NCI-H2107 (cell line): Measurements from ENCODE around the gene GLUL.
"Not testable (repeated sequence)": the region's sequence is repeated elsewhere in the genome, so short reads cannot be mapped to it uniquely, and the experiment has no call there.

Experiments used
- DNase-seq: peaks from one replicate; lab custom pipeline; 2025; lab: John Stamatoyannopoulos, UW

The GLUL gene

DNA sequence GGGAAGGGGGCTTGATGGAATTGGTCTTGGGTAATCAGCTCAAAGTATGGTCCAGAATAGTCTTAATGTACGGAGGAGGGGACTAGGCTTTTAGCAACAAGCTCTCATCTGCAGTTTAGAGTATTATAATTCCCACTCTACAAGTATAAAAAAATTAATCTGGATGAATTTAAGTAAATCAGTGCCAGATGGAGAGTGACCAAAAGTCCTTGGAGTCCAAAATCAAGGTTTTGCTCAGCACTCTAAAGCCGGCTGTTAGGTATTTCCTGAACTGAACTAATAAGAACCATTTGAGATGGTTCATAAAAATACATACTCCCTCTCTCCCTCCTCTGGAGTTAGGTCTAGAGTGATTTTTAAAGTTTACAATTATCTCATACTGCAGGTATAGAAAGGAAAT is 23.7 kb downstream of the GLUL start:
- no peak for DNase-seq

DNA sequence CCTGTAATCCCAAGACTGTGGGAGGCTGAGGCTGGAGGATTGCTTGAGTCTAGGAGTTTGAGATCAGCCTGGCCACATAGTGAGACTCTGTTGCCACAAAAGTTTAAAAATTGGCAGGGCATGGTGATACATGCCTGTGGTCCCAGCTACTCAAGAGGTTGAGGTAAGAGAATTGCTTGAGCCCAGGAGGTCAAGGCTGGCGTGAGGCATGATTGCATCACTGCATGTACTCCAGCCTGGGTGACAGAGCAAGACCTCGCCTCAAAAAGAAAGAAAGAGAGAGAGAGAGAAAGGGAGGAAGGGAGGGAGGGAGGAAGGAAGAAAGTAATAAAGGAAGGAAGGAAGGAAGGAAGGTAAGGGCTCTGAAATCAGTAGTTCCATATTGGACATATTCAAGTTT is 25.0 kb downstream of the GLUL start:
- no peak for DNase-seq

DNA sequence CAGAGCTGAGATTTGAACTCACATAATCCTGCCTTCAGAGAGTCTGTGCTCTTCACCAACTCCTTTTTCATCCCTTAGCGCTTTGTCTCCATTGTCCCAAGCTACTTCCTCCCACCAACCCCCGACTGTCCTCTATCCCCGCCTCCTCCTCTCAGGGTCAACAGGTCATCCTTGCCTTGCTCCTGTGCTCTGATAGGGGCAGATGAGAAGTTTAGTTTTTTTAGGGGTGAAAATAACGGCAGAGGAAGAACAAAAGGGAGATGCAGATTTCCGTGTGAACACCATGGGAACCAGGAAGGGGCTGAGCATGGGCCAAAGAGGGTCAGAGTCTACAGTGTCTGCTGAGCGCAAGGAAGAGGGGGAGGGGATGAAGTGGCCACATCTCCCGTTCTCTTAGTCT is 31.9 kb downstream of the GLUL start:
- DNase-seq: no peak

DNA sequence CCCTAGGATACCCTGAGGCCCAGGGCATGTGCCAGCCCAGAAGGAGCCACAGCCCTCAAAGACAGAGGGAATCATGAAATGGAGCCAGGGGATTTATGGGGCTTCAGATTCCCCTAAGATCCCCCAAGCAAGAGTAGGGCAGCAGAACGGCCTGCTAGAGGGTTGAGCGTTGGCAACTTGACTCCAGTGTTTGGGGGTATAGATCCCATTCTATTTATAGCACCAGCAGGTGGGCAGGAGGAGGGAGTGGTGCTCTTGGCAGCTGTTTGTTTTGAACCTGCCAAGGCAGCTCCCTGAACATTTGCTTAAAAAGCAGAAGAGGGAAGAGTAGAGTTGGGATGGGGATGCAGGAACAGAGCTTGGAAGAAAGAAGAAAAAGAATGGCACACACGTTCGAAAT is 33.7 kb downstream of the GLUL start:
- peak; percentile 56 for DNase-seq

DNA sequence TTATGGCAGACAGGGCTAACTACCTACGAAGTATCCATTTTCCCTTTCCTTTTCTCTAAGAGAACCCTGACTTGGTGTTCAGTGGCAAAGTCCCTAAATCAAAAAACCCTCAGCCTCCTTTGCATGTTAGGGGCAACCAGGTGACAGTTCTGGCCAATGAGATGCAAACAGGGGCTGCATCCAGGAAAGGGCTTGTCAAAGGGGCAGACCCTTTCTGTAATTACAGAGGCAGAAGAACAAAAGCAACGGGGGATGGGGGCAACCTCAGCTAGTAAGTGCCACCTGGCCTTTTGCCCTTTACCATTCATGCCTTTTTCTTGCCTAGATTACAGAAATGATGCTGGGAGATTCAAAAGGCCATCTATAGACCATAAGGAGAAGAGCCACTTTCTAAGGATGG is 34.4 kb downstream of the GLUL start:
- DNase-seq: no peak

DNA sequence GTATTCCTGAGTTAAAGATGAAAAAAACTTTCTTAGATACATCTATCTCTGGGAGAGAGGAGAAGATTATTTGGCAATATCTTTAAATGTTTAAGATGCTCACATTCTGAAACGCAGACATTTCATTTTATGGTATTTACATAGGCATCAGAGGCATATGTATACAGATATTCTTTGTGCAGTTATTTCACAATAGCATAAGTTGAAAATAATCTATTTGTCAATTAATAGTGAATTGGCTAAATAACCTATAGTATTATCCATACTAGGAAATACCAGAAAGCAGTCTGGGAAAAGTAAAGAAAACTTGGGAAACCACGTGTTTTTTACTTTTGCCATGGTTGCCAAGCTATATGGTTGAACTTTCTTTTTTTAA is 35.9 kb downstream of the GLUL start:
- no peak for DNase-seq

DNA sequence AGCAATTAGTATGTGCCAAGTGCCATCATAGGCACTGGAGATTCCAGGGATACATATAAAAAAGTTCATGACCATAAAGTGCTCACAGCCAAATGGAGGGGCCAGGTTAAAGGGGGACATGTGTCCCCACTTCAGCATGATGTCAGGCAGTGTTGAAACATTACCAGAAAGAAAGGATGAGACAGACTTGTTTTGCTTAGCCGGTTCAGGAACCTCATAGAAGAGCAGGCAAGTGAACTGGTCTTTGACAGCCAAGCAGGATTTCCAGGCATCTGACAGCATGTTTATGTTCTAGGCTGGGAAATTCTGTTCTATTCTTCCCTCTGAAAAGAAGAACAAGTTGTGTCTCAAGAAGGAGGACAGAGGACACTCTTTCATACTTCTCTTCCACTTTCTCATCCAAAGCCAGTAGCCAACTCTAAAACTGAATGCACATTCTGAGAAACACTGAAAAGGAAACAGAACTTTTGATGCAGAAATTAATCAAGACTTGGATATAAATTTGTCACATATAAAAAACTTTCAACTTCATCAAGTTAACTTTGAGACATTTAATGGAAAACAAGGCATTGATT is 39.7 kb downstream of the GLUL start:
- DNase-seq: no peak

DNA sequence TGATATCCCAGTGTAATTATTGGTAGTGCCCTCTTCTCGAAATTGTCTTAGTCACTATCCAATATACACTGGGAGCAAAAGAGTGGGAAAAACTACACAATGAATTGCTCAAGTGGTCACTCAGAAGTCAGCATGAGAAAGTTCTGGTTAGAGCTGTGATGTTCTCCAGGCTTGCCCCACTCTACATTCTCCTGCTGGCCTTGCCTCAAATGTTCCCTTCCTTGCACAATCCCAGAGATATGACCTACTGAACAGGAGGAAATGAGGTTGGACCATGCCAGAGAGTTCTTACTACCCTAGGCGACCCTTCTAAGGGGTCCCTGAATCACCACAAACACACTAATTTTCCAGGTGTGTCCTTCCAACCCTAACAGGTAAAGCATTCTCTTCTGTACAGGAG is 40.8 kb downstream of the GLUL start:
- no peak for DNase-seq

DNA sequence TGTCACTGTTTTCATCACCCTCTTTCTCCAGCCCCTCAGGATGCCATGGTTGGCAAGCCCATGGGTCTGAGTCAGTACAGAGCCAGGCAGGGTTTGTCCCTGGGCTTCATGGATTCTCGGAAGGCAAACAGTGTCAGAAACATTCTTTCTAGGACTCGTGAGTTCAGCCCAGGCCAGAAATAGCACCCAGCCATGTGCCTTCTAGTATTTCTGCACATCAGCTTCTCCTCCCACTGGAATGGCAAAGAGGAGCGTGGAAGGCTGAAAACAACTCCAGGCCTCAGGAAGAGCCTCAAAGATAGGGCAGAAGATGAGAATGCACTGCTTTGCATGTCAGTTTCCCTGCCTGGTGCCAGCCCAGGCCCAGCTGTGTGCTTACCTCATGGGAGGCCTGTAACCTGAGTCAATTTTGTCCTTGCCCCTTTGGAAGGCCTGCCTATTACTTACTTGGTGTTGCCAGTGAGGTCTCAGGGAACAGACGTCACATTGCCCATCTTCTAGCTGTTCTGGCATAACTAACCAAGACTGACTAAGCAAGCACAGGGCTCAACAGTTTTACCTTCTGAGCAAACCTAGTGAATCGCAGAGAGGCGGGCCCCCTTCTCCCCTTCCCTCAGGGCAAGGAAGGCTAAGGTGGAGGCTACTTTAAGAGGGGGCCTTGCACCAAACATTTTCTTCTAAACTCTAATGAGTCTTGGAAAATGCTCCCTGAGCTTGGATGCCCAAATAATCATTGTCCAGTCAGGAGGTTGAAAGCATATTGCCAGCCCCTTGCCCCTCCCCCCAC is 42.4 kb downstream of the GLUL start:
- no peak for DNase-seq

DNA sequence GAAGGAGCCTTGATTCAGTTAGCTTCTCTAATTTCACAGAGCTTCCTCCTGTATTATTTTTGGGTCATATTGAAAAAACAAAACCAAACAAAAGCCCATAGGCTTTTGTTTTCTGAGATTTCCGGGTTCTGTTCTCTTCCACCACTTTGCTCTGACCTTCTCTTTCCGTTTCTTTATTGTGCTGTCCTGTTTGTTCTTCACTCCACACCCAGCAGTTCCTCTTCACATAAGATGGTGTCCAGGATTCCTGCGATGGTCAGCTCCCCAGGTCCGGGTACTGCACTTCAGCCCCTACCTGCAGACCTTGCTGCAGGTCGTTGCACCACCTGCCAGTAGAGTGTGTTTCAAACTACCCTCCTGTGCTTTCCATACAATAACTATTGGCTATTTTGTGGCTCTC is 44.6 kb downstream of the GLUL start:
- no peak for DNase-seq

DNA sequence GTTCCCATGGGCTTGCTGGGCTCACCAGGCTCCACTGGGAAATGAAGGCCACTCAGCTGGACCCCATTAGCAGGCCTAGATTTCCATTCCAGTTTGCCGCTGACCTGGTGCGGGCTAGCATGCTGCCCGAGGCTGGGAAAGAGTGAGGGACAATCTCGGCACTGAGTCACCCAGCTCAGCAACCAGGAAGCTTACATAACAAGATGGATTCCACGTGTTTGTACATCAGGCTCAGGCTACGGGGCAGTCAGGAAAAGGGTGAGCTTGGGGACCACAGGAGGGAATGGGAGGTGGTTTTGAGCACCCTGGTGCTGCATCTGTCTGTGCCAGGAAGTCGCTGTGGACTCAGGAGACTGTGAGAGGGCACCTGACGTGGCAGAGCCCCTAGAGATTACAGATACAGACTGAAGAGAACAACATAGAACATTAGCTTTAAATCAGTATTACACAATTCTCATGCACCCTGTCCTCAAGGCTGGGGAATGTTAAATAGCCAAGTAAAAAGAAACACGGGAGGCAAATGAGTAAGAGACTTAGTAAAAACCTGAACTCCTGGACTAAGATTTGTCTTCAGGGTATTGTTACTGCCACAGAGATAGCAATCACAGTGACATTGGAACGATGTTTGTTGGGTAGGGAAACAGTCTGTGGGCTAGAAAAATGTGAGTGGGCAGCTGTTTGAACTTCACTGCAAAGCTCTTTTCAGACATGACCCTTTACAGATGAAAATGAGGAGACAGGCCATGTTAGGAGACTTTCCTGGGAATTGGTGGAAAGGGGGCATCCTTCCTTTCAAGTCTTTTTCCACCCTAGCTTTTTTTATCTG is 51.1 kb downstream of the GLUL start:
- DNase-seq: no peak

DNA sequence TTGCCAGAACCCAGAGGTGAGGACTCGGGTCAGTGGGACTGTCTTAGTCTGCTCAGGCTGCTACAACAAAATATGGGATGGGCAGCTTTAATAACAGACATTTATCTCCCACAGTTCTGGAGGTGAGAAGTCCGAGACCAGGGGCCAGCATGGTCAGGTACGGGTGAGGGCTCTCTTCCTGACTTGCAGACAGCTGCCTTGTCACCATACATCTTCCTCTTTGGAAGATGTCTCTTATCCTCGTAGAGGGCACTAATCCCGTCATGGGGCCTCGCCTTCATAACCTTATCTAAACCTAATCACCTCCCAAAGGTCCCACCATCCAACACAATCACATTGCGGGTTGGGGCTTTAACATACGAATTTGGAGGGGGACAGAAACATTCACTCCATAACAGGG is 51.9 kb downstream of the GLUL start:
- DNase-seq: no peak

DNA sequence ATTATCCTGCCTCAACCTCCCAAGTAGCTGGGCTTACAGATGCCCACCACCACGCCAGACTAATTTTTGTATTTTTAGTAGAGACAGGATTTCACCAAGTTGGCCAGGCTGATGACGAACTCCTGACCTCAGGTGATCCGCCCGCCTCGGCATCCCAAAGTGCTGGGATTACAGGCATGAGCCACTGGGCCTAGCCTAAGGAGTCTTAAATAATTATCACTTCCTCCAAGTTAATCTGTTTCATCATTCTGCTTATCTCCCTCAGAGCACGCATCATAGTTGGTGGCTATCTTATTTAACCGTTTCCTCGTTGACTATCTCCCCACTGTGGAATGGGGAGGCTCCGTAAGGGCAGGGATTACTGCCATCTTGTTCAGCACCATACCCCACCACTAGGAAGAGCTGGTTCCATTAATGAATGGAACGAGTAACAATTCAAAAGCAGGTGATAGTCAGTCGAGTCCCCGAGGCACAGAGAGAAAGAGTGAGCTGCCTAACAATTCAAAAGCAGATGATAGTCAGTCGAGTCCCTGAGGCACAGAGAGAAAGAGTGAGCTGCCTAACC is 52.7 kb downstream of the GLUL start:
- no peak for DNase-seq

DNA sequence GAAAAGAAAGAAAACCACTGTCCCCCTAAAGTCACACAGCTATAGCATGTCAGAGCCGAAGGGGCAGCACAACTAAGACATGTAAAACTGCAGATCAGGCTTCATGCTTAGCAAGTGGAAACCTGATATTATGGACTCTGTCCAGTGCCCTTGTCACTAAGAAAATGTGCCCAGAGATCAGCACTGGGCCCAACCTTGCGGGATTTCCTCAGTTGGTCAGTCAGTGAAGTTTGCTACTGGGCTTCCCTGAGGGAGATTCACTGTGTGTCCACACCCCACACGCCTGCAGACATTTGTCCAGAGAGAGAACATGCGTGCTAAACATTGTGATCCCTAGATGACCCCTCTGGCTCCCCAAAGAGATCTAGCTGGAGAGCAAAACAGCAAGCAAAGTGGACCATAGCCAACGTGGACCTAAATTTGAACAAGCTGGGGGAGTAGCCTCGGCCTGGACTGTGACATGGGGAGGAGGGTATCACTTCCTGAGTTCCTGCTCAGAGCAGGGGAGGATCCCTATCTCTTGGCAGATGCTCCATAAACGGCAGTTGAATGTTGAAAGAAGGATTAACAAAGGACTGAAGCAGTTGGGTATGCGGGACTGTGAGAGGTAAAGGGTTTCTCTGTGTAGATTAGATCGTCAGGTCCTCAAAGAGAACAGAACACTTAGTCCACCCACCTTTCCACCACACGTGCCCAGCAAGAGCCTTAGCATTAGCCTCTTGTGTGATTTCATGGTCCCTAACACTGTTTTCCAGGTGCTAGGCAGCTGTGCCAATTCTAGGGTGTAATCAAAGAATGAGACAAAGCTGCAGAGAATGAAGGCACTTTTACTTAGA is 53.6 kb downstream of the GLUL start:
- DNase-seq: no peak

DNA sequence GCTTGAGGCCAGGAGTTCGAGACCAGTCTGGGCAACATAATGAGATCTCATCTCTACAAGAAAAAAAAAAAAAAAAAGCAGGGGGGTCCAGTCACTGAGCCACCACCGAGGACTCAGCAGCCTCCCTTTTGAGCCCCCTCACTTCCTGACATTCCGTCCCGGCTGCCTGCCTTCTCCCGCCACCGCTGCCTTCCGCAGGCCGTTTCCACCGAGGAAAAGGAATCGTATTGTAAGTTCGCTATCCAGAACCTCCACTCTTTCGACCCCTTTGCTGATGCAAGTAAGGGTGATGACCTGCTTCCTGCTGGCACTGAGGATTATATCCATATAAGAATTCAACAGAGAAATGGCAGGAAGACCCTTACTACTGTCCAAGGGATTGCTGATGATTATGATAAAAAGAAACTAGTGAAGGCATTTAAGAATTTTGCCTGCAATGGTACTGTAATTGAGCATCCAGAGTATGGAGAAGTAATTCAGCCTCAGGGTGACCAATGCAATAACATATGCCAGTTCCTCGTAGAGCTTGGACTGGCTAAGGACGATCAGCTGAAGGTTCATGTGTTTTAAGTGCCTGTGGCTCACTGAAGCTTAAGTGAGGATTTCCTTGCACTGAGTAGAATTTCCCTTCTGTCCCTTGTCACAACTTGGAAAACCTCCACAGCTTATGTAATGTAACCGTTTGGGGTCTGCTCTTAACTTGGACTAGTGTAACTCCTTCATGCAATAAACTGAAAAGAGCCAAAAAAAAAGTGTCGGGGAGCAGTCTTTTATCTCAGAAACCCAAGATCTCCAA is 55.6 kb downstream of the GLUL start:
- DNase-seq: no peak

DNA sequence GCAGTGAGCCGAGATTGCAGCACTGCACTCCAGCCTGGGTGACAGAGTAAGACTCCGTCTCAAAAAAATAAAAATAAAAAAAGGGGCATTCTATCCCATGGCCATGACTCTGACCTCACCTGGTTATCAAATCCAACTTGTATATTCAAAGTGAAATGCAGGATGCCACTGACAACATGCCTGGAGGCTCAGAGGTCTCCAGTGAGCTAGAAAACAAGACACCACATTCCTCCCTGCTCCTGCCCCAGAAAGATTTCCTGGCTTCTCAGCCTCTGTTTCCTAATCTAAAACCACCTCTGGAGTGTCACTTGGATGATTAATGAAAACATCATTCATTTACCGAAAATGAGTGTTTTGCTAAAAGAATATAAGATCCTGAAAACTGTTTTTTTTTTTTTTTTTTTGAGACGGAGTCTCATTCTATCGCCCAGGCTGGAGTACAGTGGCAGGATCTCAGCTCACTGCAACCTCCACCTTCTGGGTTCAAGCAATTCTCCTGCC is 58.5 kb downstream of the GLUL start:
- DNase-seq: not testable (repeated sequence)

DNA sequence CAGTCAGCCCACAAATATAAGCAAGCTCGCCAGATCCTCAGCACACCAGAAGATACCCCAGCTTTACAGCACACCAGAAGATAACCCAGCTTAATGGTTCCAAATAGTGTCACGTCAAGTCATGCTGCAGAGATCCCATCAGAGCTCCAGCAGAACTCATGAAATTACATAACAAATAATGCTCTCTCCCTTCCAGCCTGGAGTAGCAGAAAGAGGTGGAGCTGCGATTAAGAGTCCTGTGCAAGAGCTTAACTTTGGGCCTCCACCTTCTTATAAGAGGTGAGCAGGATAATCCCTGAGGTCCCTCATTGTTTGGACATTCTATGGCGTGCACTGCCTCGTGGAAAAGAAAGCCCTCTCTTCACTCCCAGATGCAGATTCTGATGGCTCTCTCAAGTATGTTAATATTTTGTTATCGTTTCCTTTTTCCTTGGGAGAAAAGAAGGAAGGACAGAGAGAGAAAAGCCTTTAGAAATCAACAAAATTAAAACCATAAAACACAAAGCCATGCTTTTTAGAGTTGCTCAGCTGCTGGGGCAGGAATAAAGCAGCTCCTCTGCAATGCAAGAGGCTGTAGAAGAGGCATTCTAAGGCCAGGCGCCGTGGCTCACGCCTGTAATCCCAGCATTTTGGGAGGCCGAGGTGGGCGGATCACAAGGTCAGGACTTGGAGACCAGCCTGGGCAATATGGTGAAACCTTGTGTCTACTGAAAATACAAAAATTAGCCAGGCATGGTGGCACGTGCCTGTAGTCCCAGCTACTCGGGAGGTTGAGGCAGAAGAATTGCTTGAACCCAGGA is 59.1 kb downstream of the GLUL start:
- no peak for DNase-seq
